ENCODE data around the gene RNF144B.

DNA sequence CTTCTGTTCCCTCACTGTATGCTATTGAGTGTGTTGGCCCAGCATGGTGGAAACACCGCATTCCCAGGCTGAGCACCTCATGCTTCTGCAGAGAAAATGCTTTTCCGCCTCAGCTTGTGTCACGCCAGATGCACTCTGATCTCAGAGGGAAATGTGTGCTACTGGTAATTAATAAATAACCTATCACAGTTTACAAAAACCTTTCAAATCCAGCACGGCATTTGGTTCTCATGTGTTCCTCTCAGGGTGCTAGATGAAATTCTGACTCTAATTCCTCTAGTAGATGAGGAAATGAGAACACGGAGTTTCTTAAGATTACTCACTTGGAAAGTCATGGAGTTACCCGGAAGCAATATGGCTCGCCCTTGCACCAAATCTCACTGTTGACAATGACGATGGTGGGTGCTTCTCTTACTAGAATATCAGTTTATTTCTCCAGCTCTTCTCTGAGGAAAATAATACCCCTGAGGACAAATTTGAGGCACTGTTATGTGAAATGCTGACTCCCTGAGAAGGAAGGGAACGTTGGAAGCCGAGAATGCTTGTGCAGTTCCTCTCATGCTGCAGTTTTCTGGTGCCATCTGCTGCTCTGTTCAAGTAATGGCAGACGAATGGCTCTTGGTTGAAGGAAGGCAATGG lies 116.6 kb downstream of the RNF144B start:
- TF ChIP-seq, protein P1, sequence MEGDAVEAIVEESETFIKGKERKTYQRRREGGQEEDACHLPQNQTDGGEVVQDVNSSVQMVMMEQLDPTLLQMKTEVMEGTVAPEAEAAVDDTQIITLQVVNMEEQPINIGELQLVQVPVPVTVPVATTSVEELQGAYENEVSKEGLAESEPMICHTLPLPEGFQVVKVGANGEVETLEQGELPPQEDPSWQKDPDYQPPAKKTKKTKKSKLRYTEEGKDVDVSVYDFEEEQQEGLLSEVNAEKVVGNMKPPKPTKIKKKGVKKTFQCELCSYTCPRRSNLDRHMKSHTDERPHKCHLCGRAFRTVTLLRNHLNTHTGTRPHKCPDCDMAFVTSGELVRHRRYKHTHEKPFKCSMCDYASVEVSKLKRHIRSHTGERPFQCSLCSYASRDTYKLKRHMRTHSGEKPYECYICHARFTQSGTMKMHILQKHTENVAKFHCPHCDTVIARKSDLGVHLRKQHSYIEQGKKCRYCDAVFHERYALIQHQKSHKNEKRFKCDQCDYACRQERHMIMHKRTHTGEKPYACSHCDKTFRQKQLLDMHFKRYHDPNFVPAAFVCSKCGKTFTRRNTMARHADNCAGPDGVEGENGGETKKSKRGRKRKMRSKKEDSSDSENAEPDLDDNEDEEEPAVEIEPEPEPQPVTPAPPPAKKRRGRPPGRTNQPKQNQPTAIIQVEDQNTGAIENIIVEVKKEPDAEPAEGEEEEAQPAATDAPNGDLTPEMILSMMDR (IDR thresholded peaks at IDR 0.05; ENCODE audit: insufficient read depth, low read length), result peak; percentile 66
- TF ChIP-seq POLR2AphosphoS5 (IDR thresholded peaks at IDR 0.05; ENCODE audit: low read depth), result no peak
- TF ChIP-seq, protein P2, sequence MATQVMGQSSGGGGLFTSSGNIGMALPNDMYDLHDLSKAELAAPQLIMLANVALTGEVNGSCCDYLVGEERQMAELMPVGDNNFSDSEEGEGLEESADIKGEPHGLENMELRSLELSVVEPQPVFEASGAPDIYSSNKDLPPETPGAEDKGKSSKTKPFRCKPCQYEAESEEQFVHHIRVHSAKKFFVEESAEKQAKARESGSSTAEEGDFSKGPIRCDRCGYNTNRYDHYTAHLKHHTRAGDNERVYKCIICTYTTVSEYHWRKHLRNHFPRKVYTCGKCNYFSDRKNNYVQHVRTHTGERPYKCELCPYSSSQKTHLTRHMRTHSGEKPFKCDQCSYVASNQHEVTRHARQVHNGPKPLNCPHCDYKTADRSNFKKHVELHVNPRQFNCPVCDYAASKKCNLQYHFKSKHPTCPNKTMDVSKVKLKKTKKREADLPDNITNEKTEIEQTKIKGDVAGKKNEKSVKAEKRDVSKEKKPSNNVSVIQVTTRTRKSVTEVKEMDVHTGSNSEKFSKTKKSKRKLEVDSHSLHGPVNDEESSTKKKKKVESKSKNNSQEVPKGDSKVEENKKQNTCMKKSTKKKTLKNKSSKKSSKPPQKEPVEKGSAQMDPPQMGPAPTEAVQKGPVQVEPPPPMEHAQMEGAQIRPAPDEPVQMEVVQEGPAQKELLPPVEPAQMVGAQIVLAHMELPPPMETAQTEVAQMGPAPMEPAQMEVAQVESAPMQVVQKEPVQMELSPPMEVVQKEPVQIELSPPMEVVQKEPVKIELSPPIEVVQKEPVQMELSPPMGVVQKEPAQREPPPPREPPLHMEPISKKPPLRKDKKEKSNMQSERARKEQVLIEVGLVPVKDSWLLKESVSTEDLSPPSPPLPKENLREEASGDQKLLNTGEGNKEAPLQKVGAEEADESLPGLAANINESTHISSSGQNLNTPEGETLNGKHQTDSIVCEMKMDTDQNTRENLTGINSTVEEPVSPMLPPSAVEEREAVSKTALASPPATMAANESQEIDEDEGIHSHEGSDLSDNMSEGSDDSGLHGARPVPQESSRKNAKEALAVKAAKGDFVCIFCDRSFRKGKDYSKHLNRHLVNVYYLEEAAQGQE (IDR thresholded peaks at IDR 0.05; ENCODE audit: insufficient replicate concordance, low read depth), result no peak
- no peak for TF ChIP-seq GABPA (IDR thresholded peaks at IDR 0.05; ENCODE audit: low read depth)

Data from HL-60 (cell line).